IPS-15b (cell line): ENCODE measurements around the gene CNTNAP2.

Experiments used
- H3K27me3 ChIP-seq: one replicate; pipeline ENCODE4 v1.6.1; 2013; ENCODE audit warnings: low read length; ENCODE audit not compliant: control insufficient read depth, insufficient read depth
- H3K36me3 ChIP-seq: one replicate; pipeline ENCODE4 v1.6.1; 2013; ENCODE audit warnings: low read length; ENCODE audit not compliant: control insufficient read depth, insufficient read depth
- H3K4me1 ChIP-seq: one replicate; pipeline ENCODE4 v1.6.1; 2013; ENCODE audit warnings: mild to moderate bottlenecking, low read length; ENCODE audit not compliant: control insufficient read depth, insufficient read depth
- H3K4me3 ChIP-seq: one replicate; pipeline ENCODE4 v1.5.1; 2013; ENCODE audit warnings: low read depth, low read length
- H3K9ac ChIP-seq: one replicate; pipeline ENCODE4 v1.6.1; 2013; ENCODE audit warnings: low read depth, mild to moderate bottlenecking, low read length
- H3K9me3 ChIP-seq: one replicate; pipeline ENCODE4 v1.6.1; 2013; ENCODE audit warnings: mild to moderate bottlenecking, low read length; ENCODE audit not compliant: control insufficient read depth, insufficient read depth

CNTNAP2 gene

GRCh38 chr7:148083448-148083847 lies 1966.8 kb downstream of the CNTNAP2 start:
- no peaks in the 10 kb centered on the region for H3K27me3 ChIP-seq
- no peaks in the 10 kb centered on the region for H3K9me3 ChIP-seq
- no peak overlapping the region for H3K9ac ChIP-seq
- no peak overlapping the region for H3K4me3 ChIP-seq
- H3K36me3 ChIP-seq: no peaks in the 10 kb centered on the region
- no peaks in the 10 kb centered on the region for H3K4me1 ChIP-seq

- Histone ChIP-seq H3K27me3 (no peaks in the 10 kb centered on the region), H3K4me3 (no peak overlapping the region), H3K9ac (no peak overlapping the region), H3K4me1 (no peaks in the 10 kb centered on the region), H3K36me3 (no peaks in the 10 kb centered on the region), H3K9me3 (no peaks in the 10 kb centered on the region)
Measured at GRCh38 chr7:148084138-148084537, 1967.5 kb downstream of the CNTNAP2 start.

- no peak overlapping the region for H3K9ac ChIP-seq
- H3K9me3 ChIP-seq: no peaks in the 10 kb centered on the region
- H3K4me1 ChIP-seq: no peaks in the 10 kb centered on the region
- H3K27me3 ChIP-seq: no peaks in the 10 kb centered on the region
- no peaks in the 10 kb centered on the region for H3K36me3 ChIP-seq
- no peak overlapping the region for H3K4me3 ChIP-seq
Measured at GRCh38 chr7:148091882-148092281, 1975.3 kb downstream of the CNTNAP2 start.

- H3K27me3 ChIP-seq: no peaks in the 10 kb centered on the region
- H3K4me1 ChIP-seq: no peaks in the 10 kb centered on the region
- H3K4me3 ChIP-seq: no peak overlapping the region
- H3K36me3 ChIP-seq: no peaks in the 10 kb centered on the region
- H3K9ac ChIP-seq: no peak overlapping the region
- H3K9me3 ChIP-seq: no peaks in the 10 kb centered on the region
Measured at GRCh38 chr7:148093375-148094166, 1977.0 kb downstream of the CNTNAP2 start.

- H3K9ac ChIP-seq: no peak overlapping the region
- H3K4me1 ChIP-seq: no peaks in the 10 kb centered on the region
- no peaks in the 10 kb centered on the region for H3K9me3 ChIP-seq
- H3K27me3 ChIP-seq: no peaks in the 10 kb centered on the region
- no peaks in the 10 kb centered on the region for H3K36me3 ChIP-seq
- no peak overlapping the region for H3K4me3 ChIP-seq
Measured at GRCh38 chr7:148095066-148095465, 1978.5 kb downstream of the CNTNAP2 start.

GRCh38 chr7:148104136-148104716 lies 1987.6 kb downstream of the CNTNAP2 start:
- Histone ChIP-seq H3K27me3 (no peaks in the 10 kb centered on the region), H3K9ac (no peak overlapping the region), H3K4me3 (no peak overlapping the region)

GRCh38 chr7:148104924-148105323 lies 1988.3 kb downstream of the CNTNAP2 start:
- H3K36me3 ChIP-seq: no peaks in the 10 kb centered on the region
- no peak overlapping the region for H3K4me3 ChIP-seq
- peaks cover 13% of the 10 kb centered on the region for H3K4me1 ChIP-seq
- H3K9ac ChIP-seq: no peak overlapping the region
- no peaks in the 10 kb centered on the region for H3K27me3 ChIP-seq
- H3K9me3 ChIP-seq: no peaks in the 10 kb centered on the region

More at GRCh38 chr7:148104136-148104716, 1987.6 kb downstream of the CNTNAP2 start:
- H3K36me3 ChIP-seq: no peaks in the 10 kb centered on the region
- no peaks in the 10 kb centered on the region for H3K9me3 ChIP-seq
- H3K4me1 ChIP-seq: peaks cover 13% of the 10 kb centered on the region

GRCh38 chr7:148105853-148106252 lies 1989.3 kb downstream of the CNTNAP2 start:
- Histone ChIP-seq H3K9me3 (no peaks in the 10 kb centered on the region), H3K27me3 (no peaks in the 10 kb centered on the region), H3K4me3 (no peak overlapping the region), H3K4me1 (peaks cover 13% of the 10 kb centered on the region), H3K9ac (no peak overlapping the region), H3K36me3 (no peaks in the 10 kb centered on the region)

GRCh38 chr7:148107443-148108127 lies 1991.0 kb downstream of the CNTNAP2 start:
- H3K4me3 ChIP-seq: no peak overlapping the region
- no peak overlapping the region for H3K9ac ChIP-seq
- no peaks in the 10 kb centered on the region for H3K27me3 ChIP-seq
- peaks cover 13% of the 10 kb centered on the region for H3K4me1 ChIP-seq
- no peaks in the 10 kb centered on the region for H3K9me3 ChIP-seq
- H3K36me3 ChIP-seq: no peaks in the 10 kb centered on the region

GRCh38 chr7:148108381-148108780 lies 1991.8 kb downstream of the CNTNAP2 start:
- Histone ChIP-seq H3K4me1 (peaks cover 13% of the 10 kb centered on the region), H3K9me3 (no peaks in the 10 kb centered on the region), H3K36me3 (no peaks in the 10 kb centered on the region), H3K9ac (no peak overlapping the region), H3K4me3 (no peak overlapping the region), H3K27me3 (no peaks in the 10 kb centered on the region)

GRCh38 chr7:148110097-148110868 lies 1993.7 kb downstream of the CNTNAP2 start:
- Histone ChIP-seq H3K9ac (no peak overlapping the region), H3K36me3 (no peaks in the 10 kb centered on the region), H3K27me3 (no peaks in the 10 kb centered on the region), H3K4me1 (peaks cover 13% of the 10 kb centered on the region), H3K9me3 (no peaks in the 10 kb centered on the region), H3K4me3 (no peak overlapping the region)
